ENCODE measurements around the gene EXOC3.

Gene EXOC3

DNA sequence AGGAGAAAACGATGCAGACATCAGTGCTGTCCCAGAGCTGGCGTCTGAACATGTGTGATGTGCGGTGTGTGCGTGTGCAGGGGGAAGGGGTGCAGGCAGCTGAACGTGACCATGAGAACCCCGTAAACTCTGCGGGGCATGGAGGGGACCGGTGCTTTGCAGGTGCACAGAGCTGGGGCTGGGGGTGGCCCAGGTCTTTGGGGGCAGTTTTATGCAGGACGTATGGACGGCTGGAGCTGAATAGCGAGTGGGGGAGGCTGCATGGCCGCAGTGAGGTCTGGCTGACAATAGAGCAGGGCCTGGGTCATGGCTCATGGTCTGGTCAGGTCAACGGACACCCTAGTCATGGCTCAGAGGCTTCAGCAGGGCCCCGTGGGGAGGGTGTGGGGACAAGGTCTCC is 3.3 kb upstream of the EXOC3 start:
- DNase-seq, result no peak

DNA sequence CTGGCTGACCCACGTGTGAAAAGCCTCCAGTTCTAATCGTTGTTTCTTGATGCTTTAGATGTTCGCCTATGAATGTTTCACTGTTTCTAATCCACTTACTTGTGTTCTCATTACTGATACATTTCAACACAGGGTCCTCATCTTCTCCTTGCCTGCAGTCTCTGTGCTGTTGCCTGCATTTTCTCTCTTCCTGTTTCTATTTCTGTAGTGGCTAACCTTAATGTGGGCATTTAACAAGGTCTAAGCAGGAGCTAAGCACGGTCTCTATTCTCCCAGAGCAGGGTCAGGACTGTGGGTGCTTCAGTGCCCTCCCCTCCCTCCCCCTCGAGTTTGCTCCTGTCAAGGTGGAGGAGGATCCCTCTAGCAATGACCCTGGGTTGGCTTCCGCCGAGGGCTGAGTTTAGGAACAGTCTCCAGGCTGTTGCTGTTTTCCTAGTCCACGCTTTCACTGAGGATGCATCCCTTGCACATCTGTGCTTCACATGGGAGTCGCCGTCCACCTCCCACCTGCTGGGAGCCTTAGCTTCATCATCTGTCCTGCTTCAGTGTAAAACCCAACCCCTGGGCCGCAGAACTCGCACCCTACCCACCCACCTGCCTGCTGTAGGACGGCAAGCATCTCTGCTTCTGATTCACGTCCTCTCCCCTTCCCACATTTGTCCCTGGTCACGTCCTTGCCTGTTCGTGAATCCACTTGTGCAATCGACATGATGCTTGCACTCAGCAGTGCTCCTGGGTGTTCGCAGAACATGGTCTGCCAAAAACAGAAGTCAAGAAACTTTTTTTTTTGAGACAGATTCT is 2.4 kb upstream of the EXOC3 start:
- DNase-seq, result no peak

DNA sequence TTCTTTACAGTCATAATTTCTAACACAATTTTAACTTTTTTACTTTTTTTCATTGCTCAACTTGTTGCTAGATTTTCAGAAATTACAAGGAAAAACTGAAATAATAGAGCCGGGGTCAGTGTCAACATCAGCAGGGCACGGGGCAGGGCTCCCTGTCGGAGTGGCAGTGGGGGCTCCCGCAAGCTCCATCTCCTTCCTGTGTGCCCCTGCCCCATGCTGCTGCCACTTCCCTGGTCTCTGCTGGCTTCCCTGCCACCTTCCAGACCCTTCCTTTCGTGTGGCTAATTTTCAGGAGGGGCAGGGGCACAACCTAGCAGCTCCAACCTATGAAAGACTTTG is 1.0 kb upstream of the EXOC3 start:
- DNase-seq, result no peak

DNA sequence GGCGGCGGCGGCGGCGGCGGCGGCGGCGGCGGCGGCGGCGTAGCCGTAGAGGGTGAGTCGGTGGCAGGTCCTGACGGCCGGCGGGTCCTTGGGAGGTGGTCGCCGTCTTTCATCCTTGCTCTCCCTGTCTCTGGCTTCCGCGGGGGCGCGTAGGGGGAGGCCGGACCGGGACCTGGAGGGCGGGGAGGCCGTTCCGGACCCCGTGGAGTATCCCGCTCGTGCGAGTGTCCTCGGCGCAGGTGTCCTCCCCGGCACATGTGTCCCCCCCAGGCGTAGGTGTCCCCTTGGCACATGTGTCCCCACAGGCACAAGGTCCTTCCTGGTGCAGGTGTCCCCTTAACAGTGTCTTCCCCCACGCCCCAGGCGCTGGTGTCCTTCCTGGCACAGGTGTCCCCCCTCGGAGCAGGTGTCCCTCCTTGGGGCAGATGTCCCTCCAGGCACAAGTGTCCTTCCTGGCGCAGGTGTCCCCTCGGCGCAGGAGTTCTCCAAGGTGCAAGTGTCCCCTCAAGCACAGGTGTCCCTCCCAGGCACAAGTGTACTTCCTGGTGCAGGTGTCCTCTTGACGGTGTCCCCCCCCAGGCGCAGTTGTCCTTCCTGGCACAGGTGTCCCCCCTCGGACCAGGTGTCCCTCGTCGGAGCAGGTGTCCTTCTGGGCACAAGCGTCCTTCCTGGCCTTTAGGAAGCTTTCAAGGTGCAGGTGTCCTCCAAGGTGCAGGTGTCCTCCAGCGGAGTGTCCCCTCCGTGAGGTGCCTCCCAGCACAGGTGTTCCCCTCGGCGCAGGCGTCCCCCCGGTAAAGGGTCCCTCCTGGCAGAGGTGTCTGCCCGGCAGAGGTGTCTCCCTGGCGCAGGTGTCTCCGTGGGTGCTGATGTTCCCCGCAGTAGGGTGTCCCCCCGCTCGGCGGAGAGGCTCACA is 519 bp downstream of the EXOC3 start:
- DNase-seq, result no peak

DNA sequence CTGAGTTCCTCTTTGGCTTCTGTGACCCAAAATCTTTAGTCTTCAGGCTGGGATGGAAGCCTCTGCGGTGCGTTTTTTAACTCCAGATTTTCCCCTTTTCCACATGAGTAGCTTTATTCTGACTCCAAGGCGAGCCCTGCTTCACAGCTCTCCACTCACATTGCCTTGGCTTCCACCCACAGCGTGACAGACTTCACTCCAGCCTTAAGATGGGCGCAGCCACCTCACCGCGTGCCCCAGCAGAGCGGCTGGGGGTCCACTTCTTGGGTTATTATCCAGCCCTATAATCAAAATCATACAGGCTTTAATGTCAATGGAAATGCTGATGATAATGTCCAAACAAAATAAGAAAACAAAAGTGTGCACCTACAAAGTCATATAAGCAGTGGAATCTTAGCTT is 1.2 kb downstream of the EXOC3 start:
- DNase-seq, result no peak

DNA sequence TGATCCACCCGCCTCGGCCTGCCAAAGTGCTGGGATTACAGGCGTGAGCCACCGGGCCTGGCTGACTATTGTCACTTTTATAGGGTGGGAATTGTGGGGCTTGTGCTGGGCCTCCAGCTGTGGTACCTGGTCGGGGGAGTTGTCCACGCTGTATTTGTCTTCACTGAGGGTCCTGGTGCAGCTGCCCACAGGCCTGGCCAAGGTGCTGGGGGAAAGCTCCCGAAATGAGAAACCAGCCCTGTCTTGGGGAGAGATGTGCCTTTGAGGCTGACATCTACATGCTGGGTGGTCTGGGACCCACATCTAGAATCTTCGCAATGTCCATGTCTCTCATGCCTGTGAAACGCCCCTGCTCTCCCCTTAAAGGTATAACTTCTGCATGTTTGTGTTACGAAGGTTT is 2.6 kb downstream of the EXOC3 start:
- no peak for DNase-seq

DNA sequence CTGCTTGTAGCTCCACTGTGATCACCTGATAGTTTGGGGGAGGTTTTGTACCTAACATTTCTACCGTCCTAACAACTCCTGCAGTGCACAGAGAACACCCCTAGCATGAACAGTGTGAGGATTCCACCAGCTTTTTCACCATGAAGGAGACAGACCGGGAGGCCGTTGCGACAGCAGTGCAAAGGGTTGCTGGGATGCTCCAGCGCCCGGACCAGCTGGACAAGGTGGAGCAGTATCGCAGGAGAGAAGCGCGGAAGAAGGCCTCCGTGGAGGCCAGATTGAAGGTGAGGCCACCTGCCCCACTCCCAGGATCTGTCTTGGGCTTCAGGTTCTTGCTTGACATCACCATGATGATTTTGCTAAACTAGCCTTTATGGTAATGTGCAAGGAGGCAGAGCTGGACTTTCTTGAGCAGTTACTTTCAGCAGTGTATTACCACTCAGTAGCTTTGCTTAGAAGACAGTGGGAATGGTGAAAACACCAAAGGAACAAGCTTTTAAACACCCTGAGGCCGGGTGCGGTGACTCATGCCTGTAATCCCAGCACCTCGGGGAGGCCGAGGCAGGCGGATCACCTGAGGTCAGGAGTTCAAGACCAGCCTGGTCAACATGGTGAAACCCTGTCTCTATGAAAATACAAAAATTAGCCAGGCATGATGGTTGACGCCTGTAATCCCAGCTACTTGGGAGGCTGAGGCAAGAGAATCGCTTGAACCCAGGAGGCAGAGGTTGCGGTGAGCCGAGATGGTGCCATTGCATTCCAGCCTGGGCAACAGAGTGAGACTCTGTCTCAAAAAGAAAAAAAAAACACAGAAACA is 3.3 kb downstream of the EXOC3 start:
- no peak for DNase-seq

DNA sequence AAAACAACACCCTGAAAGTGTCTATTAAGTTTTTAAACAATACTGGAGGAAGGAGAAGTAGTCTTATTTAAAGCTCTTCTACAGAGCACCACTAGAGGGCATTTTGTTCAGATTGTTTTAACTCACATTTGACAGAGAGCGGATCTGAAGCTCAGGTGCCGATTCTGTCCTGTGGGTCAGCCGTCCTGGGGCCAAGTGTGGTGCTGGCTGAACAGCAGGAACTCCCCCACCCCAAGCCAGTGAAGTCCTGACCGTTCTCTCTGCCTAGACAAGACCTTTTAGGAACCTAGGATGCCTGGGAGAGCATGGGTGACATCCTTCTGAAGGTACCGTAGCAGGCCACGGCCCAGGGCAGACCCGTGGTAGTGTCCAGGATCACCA is 3.9 kb downstream of the EXOC3 start:
- DNase-seq, result peak; percentile 45

DNA sequence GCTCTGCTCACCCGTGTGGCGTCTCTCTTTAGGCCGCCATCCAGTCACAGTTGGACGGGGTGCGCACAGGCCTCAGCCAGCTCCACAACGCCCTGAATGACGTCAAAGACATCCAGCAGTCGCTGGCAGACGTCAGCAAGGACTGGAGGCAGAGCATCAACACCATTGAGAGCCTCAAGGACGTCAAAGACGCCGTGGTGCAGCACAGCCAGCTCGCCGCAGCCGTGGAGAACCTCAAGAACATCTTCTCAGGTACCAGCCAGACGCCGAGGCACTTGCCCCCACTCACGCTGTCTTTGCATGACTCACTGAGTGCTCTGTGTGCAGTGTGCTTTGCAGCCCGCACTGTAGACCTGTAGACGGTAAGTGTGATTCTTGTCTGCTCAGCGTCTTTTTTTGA is 4.5 kb downstream of the EXOC3 start:
- DNase-seq, result no peak

DNA sequence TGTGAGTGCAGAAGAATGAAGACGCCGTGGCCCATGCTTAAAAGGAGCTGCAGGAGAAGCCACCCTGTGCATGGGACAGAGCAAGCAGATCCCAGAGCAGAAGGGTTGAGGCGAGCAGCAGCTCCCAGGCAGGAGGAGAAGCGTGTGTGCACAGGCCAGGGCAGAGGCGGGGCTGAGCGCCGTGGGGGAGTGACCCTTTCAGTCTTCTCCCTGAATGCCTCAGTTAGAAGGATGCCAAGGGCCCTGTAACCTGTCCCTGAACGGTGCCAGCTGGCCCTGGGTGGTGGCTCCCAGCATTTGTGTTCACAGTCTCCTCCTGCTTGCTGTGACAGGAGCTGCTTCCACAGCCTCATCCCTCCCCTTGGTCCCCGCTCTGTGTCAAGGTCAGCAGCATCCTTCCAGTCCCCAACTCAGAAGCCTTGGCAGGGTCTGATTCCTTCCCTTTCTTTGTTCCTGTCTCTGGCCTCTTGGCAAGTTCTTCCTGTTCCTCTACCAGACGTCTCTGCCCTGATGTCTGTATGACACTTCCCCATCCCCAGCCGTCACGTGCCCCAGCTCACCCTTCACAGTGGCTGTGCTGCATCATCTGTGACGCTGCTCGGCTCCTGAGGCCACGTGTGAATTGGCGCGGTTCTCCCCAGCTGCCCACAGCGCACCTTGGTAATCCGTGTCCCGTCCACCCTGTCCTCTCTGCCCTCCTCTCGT is 5.2 kb downstream of the EXOC3 start:
- DNase-seq, result no peak

DNA sequence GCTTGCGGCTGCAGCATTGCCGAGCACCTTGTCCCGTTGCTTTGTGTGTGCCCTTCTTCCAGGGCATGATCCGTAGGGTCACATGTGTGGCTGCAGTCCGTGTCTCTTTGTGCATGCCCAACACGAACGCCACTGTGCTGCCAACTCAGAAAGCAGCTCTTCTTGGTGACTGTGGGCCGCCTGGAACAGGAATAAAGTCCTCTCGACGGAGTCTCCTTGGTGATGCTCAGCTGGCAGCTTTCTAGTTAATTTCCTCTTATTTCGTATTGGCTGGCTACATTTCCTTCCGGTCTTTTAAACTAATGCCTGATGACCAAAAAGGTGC is 5.8 kb downstream of the EXOC3 start:
- DNase-seq, result no peak

DNA sequence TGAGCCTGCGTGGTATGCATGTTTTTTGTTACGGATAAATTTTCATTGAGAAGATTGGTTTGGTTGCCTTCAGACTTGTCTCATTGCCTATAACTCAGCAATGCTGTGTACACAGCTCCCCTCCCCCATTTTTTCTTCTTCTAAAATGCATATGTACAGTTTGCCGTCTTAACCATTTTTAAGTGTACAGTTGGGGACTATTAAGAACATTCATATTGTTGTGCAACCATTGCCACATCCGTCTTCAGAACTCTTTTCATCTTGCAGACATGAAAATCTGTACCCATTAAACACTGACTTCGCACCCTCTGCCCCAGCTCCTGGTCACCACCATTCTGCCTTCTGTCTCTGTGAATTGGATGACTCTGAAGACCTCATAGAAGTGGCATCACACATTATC is 6.2 kb downstream of the EXOC3 start:
- DNase-seq, result no peak

DNA sequence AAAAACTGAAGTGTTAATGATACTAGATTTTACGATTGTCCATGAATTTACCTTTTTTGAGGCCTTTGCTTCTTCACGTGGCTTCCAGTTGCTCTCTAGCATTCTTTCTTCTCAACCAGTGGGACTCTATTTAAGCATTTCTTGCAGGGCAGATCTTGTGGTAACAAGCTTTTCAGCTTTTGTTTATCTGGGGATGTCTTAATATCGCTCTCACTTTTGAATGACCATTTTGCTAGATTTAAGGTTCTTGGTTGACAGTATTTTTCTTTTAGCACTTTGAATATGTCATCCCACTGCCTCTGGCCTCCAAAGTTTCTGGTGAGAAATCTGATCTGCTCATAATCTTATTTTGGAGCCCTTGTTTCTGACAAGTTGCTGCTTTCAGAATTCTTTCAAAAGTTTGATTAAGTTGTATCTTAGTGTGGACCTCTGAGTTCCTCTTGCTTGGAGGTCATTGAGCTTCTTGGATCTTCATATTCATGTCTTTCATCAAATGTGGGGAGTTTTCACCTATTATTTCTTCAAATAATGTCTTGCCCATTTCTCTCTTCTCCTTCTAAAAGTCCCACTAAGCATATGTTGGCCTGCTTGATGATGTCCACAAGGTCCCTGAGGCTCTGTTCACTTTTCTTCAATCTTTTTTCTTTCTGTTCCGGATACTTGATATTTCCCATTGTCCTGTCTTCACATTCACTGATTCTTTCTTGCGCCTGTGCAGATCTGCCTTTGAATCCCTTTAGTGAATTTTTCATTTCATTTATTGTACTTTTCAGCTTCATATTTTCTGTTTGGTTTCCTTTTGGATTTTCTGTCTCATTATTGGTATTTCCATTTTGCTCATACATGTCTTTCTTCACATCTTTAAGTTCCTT is 8.8 kb downstream of the EXOC3 start:
- no peak for DNase-seq

DNA sequence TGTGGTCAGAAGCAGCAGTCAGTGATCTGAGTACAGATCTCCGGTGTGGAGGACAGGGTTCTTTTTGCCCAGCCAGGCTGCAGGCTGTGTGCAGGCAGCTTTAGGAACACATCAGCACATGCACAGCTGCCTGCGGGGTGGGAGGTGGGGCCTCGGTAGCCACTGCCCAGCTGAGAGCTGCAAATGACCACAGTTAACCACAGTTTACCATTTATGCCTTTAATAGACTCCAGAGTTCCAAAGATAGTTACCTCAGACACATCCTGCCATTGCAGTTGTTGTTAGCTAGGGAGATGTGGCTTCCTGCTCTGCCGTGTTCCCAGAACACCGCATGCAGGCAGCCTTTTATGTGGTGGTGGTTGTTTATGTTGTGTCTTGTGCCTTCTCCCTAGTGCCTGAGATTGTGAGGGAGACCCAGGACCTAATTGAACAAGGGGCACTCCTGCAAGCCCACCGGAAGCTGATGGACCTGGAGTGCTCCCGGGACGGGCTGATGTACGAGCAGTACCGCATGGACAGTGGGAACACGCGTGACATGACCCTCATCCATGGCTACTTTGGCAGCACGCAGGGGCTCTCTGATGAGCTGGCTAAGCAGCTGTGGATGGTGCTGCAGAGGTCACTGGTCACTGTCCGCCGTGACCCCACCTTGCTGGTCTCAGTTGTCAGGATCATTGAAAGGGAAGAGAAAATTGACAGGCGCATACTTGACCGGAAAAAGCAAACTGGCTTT is 10.2 kb downstream of the EXOC3 start:
- no peak for DNase-seq

DNA sequence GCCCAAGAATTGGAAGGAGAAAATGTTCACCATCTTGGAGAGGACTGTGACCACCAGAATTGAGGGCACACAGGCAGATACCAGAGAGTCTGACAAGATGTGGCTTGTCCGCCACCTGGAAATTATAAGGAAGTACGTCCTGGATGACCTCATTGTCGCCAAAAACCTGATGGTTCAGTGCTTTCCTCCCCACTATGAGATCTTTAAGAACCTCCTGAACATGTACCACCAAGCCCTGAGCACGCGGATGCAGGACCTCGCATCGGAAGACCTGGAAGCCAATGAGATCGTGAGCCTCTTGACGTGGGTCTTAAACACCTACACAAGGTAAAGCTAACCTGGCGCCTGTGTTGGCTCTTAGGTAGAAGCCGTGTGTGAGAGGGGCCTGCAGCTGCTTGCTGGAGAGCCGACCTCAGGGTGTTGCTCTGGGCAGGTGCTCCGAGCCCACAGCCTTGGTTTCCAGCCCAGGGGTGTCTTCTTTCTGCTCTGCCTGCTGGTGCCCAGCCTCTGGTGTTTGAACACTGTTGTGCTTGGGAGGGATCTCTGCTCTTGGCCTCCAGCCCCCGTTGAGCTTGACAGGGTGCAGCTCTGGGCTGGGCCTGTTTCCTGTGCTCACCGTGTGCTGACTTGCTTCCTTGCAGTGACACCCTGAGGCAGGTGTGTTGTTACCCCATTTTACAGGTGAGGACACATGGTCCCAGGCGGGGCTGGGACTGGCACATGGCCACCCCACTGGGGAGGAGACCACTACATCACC is 10.9 kb downstream of the EXOC3 start:
- no peak for DNase-seq

DNA sequence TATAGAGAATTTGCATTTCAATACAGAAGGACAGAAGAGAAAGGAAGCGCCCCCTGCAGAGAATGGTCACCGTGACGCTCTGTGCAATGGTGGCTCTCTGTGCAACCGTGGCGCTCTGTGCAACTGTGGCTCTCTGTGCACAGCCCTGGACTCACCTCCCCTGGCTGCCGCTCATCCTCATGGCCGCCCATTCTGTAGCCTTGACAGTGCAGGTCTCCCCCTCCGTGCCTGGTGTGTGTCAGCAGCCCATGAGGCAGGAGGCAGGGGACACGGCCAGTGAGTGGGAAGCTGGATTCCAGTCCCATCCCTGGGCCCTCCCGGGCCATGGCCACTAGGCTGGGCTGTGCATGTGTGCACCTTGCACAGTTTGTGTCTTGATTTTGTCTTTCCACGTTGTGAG is 12.0 kb downstream of the EXOC3 start:
- DNase-seq, result no peak

DNA sequence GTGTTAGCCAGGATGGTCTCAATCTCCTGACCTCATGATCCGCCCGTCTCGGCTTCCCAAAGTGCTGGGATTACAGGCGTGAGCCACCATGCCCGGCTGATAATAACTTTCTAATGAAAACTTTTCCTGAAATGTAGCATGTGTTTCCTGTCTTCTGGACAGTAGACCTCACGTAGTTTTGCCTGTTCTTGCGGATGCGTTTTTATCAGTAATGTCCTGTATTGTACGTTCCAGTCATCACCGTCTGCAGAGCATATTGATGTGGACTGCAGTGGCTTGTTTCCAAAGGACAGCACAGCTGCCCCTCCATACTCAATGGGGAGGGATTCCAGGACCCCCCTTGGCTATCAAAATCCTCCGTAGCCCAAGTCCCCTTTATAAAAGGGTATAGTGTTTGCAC is 12.8 kb downstream of the EXOC3 start:
- no peak for DNase-seq

DNA sequence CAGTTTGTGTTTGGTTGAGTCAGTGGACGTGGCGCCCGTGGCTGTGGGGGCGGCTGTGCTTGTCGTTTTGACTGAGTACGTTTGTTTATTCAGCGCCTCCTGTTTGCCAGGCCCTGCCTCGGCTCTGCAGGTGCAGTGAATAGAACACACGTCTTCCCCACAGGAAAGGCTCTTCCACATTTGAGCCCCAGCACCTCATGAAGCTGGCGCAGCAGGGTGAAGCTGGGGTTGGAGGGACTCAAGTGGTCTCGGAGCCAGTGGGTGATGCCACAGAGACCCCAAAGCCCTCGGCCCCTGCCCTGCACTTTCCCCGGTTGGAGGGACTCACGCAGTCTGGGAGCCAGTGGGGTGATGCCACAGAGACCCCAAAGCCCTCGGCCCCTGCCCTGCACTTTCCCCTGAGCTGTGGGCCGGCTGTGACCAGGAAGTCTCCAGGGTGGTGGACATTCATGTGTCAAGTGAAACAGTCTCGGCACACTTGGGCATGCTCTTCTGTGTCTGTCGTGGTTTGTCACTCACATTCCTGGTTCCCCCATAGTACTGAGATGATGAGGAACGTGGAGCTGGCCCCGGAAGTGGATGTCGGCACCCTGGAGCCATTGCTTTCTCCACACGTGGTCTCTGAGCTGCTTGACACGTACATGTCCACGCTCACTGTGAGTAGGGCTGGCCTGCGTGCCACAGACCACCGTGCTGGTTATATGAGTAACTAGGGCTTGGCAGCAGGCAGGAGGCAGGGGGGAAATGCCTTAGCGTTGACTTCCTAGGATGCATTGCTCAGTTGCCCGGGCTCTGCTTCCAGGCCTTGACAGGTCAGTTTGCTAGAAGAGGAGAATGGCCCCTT is 13.6 kb downstream of the EXOC3 start:
- no peak for DNase-seq

All from fibroblast of skin of back (primary cell).